SU-DHL-6 (cell line): Measurements from ENCODE around the gene PHF11.

Experiments used
- EZH2phosphoT487 ChIP-seq: fragments of 200-600 bp; sonication (generic), shearing (Covaris generic); conservative IDR thresholded peaks from 2 replicates; pipeline ENCODE4 v1.6.1; 2018; ENCODE audit warnings: mild to moderate bottlenecking, antibody characterized with exemption, low read length, moderate library complexity, mixed read lengths
- TF ChIP-seq, protein P1 (sequence below): fragments of 200-600 bp; sonication (generic); IDR thresholded peaks from one replicate; pipeline ENCODE4 v1.5.1; 2017; ENCODE audit warnings: antibody characterized with exemption, mild to moderate bottlenecking, low read length, moderate library complexity; ENCODE audit not compliant: insufficient read depth, poor library complexity, severe bottlenecking

DNA sequence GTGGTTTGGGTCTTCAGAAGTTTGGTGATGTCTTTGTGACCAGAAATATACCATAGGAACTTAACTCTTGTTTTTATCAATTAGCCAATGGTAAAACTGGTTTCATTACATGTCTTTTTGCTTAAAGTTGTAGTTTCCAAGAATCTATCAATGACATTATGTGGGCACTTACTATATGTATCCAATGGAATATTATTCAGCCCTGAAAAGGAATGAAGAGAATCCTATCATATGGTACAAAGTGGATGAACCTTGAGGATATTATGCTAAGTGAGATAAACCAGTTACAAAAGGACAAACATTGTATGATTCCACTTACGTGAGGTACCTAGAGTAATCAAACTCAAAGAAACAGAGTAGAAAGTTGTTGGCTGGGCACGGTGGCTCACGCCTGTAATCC, 63.3 kb downstream of the PHF11 start:
- TF ChIP-seq, protein P1, sequence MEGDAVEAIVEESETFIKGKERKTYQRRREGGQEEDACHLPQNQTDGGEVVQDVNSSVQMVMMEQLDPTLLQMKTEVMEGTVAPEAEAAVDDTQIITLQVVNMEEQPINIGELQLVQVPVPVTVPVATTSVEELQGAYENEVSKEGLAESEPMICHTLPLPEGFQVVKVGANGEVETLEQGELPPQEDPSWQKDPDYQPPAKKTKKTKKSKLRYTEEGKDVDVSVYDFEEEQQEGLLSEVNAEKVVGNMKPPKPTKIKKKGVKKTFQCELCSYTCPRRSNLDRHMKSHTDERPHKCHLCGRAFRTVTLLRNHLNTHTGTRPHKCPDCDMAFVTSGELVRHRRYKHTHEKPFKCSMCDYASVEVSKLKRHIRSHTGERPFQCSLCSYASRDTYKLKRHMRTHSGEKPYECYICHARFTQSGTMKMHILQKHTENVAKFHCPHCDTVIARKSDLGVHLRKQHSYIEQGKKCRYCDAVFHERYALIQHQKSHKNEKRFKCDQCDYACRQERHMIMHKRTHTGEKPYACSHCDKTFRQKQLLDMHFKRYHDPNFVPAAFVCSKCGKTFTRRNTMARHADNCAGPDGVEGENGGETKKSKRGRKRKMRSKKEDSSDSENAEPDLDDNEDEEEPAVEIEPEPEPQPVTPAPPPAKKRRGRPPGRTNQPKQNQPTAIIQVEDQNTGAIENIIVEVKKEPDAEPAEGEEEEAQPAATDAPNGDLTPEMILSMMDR = no peak
- TF ChIP-seq EZH2phosphoT487 = no peak
